IPS-11a (cell line): ENCODE data around the gene CELSR3.
A peak's percentile ranks its signal among the peaks of the same experiment; 100 is the strongest.

Experiments
- H3K4me3 ChIP-seq: one replicate; pipeline ENCODE4 v1.5.1; 2013; ENCODE audit warnings: low read depth, low read length, control low read depth

CELSR3 gene

GRCh38 chr3:48609088-48610005 lies 53.3 kb downstream of the CELSR3 start, which contains the start of gene UQCRC1:
UQCRC1 (minus strand) TSS chr3:48609646; CDS start chr3:48609620, 26 bp downstream.
- peak within 1 kb of the TSS; percentile 96 for H3K4me3 ChIP-seq

DNA sequence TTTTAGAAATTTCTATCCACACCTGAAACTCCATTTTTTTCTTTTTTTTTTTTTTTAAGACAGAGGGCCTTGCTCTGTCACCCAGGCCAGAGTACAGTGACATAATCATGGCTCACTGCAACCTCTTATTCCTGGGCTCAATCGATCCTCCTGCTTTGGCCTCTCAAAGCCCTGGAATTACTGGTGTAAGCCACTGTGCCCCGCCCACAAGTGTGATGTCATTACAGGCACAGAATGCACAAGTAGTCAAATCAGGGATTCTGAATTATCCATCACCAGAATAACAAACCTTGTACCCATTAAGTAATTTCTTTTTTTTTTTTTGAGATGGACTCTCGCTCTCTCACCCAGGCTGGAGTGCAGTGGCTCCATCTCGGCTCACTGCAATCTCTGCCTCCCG lies 55.2 kb downstream of the CELSR3 start:
- H3K4me3 ChIP-seq, result no peak overlapping the region

- no peak overlapping the region for H3K4me3 ChIP-seq
These were observed 61.1 kb downstream of the CELSR3 start for GRCh38 chr3:48601622-48601994.

DNA sequence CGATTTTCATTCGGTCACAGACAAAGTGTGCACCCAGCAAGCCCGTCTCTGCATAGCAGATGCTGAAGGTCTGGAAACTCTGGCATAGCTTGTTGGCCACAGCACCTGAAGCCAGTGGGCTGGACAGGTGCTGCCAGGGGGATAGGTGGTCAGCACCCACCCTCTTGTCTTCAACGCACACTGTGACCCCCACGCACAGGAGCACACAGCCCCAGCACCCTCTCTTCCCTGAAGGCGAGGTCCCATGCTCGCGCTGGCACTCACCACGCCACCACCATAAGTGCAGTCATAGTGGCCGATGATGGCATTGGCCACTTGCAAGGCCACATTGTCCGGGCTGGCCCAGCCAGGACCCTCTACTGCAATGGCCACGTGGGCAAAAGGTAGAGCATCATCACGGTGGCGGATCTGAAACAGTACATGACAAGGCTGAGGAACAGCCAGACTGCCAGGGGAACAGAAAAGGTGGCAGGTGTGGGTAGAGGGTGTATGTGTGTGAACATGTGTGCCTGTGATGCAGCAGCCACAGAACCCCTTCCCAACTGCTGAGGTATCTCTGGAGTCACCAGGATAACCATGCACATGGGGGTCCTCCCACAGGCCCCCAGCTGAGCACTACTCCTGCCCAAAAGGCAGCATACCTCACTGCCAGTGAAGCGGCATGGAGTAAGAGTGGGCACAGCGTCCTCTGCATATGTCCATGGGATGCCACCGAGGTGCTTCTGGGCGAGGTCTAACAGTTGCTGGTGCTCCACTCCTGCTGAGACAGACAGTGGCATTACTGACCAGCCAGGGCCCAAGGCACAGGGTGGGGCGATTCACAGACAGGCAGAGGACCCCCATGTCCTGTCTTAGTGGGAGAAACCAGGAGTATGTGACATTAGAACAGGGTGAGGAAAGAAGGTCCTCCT lies 61.7 kb downstream of the CELSR3 start:
- no peak overlapping the region for H3K4me3 ChIP-seq

DNA sequence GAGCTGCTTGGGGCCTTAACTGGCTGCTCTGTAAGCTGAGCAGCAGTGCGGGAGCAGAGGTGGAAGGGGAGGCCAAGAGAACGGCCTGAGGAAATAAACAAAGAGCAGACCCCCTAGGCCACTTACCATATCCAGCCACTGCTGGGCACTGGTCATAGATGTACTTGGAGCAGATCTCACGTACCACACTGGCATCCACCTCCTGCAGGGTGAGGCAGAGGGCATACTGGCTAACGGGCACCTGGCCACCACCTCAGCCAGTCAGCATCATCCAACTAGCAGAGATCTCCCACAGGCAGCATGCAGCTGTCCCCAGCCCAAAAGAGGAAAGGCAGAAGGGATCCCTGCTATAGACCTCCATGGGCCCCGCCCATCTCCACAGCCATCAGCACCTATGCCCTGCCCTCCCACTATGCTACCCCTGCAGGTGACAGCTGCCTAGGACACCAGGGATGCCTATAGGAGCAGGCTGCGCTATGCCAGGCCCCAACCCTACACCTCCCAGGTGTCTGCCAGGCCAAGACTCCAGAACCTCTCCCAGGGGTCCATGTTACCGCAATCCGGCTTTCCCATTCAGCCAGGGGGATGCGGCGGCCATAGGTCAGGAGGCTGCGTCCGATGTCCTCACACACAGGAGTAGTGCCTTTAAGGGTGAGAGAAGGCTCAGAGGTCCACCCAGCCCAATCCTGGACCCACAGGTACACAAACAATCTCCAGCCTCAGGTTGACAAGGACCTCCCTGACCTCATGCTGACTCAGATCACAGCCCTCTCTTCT lies 63.0 kb downstream of the CELSR3 start:
- no peak overlapping the region for H3K4me3 ChIP-seq

GRCh38 chr3:48599077-48599501 lies 63.6 kb downstream of the CELSR3 start:
- H3K4me3 ChIP-seq, result no peak overlapping the region

DNA sequence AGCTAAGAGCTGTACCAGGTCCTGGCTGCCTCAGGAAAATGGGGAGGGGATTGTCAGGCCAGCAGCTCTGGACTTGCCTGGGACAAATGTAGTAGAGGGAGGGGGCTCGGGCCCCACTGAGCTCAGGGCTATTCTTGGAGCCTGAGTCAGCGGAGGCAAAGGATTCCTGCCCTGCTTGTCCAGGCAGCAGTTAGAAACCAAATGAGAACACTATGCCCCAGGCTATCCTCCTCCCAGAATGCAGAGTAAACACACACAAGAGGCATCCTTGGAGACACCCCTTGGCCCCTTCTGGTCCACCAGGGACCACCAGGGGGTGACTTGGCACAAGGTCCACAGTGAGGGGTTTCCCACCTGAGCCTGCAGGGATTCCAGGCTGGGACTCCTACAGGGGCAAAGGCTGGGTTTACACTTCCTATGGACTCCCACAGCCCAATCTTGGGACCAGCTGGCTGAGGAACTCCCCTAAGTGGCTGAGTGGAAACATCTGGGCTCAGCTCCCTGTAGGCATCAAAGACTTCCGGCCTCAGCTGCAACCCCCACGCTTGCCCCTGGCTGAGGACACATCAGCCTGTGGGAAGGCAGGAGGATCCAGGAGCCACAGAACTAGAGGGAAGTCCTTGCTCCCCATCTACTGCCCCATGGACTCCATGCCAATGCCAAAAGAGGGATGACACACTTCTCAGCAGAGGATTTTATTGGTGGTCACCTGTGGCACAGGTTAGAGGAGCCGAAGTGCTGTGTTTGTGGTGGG lies 64.2 kb downstream of the CELSR3 start:
- H3K4me3 ChIP-seq, result no peak overlapping the region

DNA sequence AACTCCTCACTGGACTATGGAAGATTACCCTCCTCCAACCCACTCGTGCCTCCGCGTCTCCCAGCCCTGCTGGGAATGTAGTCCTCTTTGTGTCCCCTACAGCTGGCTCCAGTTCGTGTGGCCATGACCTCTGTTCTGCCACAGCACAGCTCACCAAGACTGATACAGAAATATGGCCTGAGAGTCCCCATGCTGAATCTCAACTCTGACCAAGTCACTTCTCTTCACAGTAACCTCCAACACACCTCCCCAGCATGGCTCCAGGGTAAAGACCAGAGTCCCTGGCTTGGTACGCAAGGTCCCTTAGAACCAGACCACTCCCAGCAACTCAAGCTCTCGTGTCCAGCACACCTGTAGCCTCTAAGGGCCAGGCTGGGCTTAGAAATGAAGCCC lies 65.3 kb downstream of the CELSR3 start:
- H3K4me3 ChIP-seq, result no peak overlapping the region

DNA sequence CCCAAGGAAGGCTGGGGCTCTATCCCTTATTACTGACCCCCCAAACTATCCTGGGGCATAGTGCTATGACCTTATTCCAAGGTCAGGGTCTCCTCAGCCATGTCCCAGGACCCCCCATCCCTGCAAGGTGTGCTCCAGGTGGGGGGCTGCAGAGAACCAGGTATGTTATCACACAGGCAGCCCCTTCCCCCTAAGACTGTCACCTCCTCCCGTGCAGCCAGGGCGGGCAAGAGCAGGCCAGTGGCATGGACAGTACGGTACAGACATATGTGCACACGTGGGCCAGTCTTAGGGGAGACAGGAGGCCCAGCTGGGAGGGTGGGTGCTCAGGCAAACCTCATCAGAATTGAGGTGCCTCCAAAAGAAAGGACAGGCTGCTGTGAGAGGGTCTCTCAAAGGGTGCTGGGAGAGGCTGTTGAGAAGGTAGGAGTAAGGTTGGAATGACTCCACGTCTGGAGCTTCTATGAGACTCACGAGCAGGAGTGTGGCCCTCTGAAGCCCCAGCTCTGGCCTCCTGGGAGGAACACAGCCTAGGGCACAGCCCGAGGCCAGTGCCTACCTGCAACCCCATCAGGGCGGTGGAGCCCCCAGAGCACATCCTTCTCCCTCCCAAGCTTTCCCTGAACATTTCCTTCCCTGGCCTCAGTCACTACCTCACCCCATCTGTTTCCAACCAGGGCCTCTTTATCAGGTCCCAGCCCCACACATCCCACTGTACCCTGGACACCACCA lies 65.8 kb downstream of the CELSR3 start:
- no peak overlapping the region for H3K4me3 ChIP-seq

DNA sequence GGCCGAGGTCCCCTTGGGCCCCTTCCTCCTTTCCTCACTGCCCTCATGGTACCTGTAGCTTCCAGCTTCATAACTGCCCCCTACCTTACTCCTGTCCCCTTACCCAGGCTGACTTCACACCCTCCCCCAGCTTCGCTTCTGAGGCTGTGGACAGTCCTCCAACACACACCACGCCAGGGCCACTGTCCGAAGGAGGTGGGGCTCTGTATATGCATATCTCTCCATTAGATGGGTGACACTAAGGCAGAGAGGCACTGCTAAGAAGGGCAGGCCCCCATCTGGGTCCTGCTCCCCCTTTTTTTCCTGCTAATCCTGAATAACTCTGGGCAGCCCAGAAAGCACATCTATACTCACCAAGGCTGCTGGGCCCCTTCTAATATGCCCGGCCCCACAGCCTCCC lies 66.5 kb downstream of the CELSR3 start:
- H3K4me3 ChIP-seq, result no peak overlapping the region

DNA sequence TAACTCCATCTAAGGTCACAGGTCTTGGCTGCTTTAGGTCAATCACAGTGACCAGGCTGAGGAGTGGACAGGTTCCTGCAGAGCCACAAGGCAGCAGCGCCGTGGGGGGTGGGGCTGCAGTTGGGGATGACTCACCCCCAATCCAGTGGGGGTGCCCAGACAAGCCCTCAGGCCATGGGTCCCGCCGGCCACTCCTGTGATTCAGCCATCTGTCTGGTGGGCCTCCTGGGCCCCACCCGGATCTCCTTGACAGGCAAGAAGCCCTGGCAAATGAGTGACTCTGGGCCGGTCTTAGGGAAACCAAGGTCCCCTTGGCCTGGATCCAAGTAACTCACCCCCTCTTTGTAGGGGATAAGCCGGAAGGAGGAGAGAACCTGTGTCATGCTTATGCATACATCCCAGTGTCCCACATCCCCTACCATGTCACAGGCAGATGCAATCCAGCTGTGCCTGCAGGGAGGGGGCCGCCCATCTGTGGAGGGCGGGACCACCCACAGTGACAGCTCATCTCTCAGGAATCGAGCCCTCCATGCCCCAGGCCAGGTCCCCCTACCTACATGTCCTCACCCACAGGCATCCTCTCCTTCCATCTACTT lies 67.1 kb downstream of the CELSR3 start:
- no peak overlapping the region for H3K4me3 ChIP-seq

GRCh38 chr3:48595075-48595525 lies 67.6 kb downstream of the CELSR3 start, which contains the start of gene COL7A1:
COL7A1 (minus strand) TSS chr3:48595329; CDS start chr3:48595159, 170 bp downstream.
- H3K4me3 ChIP-seq, result peak within 1 kb of the TSS; percentile 47

- peak overlapping the region; percentile 47 for H3K4me3 ChIP-seq
These were observed 68.2 kb downstream of the CELSR3 start for GRCh38 chr3:48594417-48595049.

DNA sequence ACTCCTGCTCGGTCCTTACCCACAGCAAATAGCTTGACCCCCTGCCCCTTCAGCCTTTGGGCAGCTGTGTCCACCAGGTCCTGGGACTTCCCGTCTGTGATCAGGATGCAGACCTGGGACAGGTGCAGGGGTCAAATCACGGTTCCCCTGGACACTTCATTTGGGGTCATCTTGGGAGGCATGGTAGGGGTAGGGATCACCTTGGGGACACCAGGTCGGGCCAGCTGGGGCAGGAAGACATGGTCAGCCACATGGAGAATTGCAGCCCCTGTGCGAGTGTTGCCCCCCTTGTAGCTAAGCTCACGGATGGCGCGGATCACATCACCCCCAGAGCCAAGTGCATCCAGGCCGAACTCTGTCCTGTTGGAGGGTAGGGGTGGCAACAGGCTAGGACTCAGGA lies 69.3 kb downstream of the CELSR3 start:
- no peak overlapping the region for H3K4me3 ChIP-seq

GRCh38 chr3:48592519-48593087 lies 70.1 kb downstream of the CELSR3 start:
- no peak overlapping the region for H3K4me3 ChIP-seq

DNA sequence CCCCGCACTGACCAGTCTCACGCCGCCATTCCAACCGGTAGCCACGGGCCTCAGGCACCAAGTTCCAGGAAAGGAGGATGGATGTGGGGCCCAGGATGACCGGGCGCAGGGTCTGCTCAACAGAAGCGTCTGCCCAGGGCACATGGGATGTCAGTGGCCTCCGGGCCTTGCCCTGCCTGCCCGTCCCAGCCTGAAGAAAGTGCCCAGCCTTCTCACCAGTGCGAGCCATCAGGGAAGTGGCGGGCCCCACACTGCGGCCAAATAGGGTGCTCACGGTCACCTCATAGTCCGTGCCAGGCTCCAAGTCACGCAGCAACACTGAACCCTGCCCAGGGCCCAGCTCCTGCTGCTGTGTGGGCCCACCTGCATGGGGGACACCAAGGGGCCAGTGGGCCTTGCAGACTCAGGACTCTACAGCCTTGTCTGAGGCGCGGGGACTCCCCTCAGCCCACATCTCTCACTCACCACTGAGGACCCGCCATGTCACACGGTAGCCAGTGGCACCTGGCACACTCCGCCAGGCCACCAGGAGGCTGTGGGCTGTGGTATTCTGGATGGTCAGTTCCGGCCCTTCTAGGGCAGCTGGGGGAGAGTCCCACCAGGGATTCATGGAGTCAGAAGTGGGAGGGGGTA lies 70.7 kb downstream of the CELSR3 start:
- H3K4me3 ChIP-seq, result no peak overlapping the region

DNA sequence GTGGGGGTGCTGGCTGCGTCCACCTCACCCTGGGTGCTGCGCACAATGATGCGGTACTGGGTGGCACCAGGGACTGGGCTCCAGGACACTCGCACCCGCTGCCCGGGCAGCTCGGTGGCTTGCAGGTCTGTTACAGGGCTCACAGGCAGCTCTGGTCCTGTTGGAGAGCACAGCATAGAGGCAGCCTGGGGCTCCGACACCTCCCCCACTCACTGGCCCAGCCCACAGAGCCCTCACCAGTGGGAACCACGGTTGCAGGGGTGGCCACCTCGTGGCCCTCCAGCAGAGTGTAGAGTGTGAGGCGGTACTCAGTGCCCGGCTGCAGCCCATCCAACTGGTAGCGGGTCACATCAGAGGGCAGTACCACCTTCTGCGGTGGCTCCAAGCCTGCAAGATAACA lies 71.2 kb downstream of the CELSR3 start:
- no peak overlapping the region for H3K4me3 ChIP-seq

DNA sequence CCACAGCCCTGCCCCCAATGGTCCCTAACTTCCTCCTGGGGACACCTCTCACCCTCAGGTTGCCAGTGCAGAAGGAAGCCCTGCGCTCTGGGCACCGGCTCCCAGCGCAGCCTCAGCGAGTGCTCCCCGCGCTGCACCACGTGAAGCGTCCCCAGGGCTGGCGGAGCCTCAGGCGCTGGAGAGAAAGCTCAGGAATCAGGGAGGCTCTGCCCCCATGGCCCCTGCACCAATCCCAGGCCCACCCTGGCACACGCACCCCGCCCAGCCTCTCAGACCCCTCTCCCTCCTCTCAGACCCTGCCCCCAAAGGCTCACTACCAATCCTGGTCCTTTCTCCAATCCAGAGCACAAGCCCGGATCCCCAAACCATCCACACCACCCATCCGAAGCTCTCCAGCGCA lies 74.5 kb downstream of the CELSR3 start:
- H3K4me3 ChIP-seq, result no peak overlapping the region
